ENCODE data around the gene STX8.

STX8 gene

GRCh38 chr17:9209781-9210370, 365.7 kb downstream of the STX8 start:
- no peak for DNase-seq (ENCODE audit: low read depth in 3 of 3)

GRCh38 chr17:9209347-9209746, 366.3 kb downstream of the STX8 start:
- no peak for DNase-seq (ENCODE audit: low read depth in 3 of 3)

- no peak for DNase-seq (ENCODE audit: low read depth in 3 of 3)
Measured at GRCh38 chr17:9208381-9209105, 367.1 kb downstream of the STX8 start.

- DNase-seq (ENCODE audit: low read depth in 3 of 3), result no peak
Measured at GRCh38 chr17:9206741-9207332, 368.8 kb downstream of the STX8 start.

- DNase-seq (ENCODE audit: low read depth in 3 of 3), result no peak
Measured at GRCh38 chr17:9206410-9206703, 369.3 kb downstream of the STX8 start.

GRCh38 chr17:9205520-9206409, 369.9 kb downstream of the STX8 start:
- no peak for DNase-seq (ENCODE audit: low read depth in 3 of 3)

GRCh38 chr17:9204637-9205329, 370.8 kb downstream of the STX8 start:
- no peak for DNase-seq (ENCODE audit: low read depth in 3 of 3)

- DNase-seq (ENCODE audit: low read depth in 3 of 3), result no peak
Measured at GRCh38 chr17:9203771-9204425, 371.7 kb downstream of the STX8 start.

- DNase-seq (ENCODE audit: low read depth in 3 of 3), result no peak
Measured at GRCh38 chr17:9202532-9202931, 373.1 kb downstream of the STX8 start.

- DNase-seq (ENCODE audit: low read depth in 3 of 3), result no peak
Measured at GRCh38 chr17:9200699-9201359, 374.8 kb downstream of the STX8 start.
